Measurements from ENCODE around the gene CAD. TPM values are rescaled to one million over a fixed set of nuclear protein-coding genes. Genes with fewer than 3 reads are reported as not detected.

The CAD gene
- polyA plus RNA-seq, 1 donor from 2014 or later: 14.2 TPM

- H3K27ac ChIP-seq (ENCODE audit: low read length): no peak overlapping the region
Observed at GRCh38 chr2:27270670-27271069, 53.5 kb downstream of the CAD start.

GRCh38 chr2:27271631-27272340 is 54.6 kb downstream of the CAD start:
- Histone ChIP-seq H3K36me3 (ENCODE audit: insufficient read depth, low read length) (no peaks in the 10 kb centered on the region), H3K9me2 (ENCODE audit: insufficient read depth, low read length) (no peaks in the 10 kb centered on the region), H3K4me2 (ENCODE audit: low read length) (no peak overlapping the region), H3F3A (ENCODE audit: insufficient read depth, low read length, poor library complexity, severe bottlenecking) (no peaks in the 10 kb centered on the region), H3K79me2 (replicated peaks; ENCODE audit: insufficient read depth, low read length) (no peaks in the 10 kb centered on the region), H3K27ac (ENCODE audit: low read length) (no peak overlapping the region), H3K27me3 (ENCODE audit: insufficient read depth, low read depth, low read length) (peaks cover 15% of the 10 kb centered on the region), H4K20me1 (ENCODE audit: insufficient read depth) (no peaks in the 10 kb centered on the region), H3K9ac (ENCODE audit: low read length) (no peak overlapping the region), H2AFZ (ENCODE audit: low read depth, low read length) (no peak overlapping the region), H3K9me3 (ENCODE audit: low read length) (no peaks in the 10 kb centered on the region), H3K4me3 (ENCODE audit: low read length) (no peak overlapping the region)
- no peak for TF ChIP-seq MXI1 (conservative IDR thresholded peaks at IDR 0.05; ENCODE audit: poor library complexity, severe bottlenecking)
- no peak for TF ChIP-seq EP300 (conservative IDR thresholded peaks at IDR 0.05; ENCODE audit: poor library complexity, severe bottlenecking)
- no peak for TF ChIP-seq CTCF (IDR thresholded peaks at IDR 0.05; ENCODE audit: poor library complexity, severe bottlenecking)
- no peak for TF ChIP-seq REST (IDR thresholded peaks at IDR 0.05; ENCODE audit: borderline replicate concordance)
- TF ChIP-seq POLR2AphosphoS5 (IDR thresholded peaks at IDR 0.05): no peak

More at GRCh38 chr2:27270670-27271069, 53.5 kb downstream of the CAD start:
- Histone ChIP-seq H3F3A (ENCODE audit: insufficient read depth, low read length, poor library complexity, severe bottlenecking) (no peaks in the 10 kb centered on the region), H3K9me2 (ENCODE audit: insufficient read depth, low read length) (no peaks in the 10 kb centered on the region), H3K4me2 (ENCODE audit: low read length) (no peak overlapping the region), H3K27me3 (ENCODE audit: insufficient read depth, low read depth, low read length) (peaks cover 24% of the 10 kb centered on the region), H3K9me3 (ENCODE audit: low read length) (no peaks in the 10 kb centered on the region), H3K4me3 (ENCODE audit: low read length) (no peak overlapping the region), H4K20me1 (ENCODE audit: insufficient read depth) (no peaks in the 10 kb centered on the region), H3K36me3 (ENCODE audit: insufficient read depth, low read length) (no peaks in the 10 kb centered on the region), H2AFZ (ENCODE audit: low read depth, low read length) (no peak overlapping the region), H3K79me2 (replicated peaks; ENCODE audit: insufficient read depth, low read length) (no peaks in the 10 kb centered on the region), H3K9ac (ENCODE audit: low read length) (no peak overlapping the region)
- TF ChIP-seq TAF1 (IDR thresholded peaks at IDR 0.05; ENCODE audit: low read depth) (no peak), REST (IDR thresholded peaks at IDR 0.05; ENCODE audit: borderline replicate concordance) (no peak), EZH2 (IDR thresholded peaks at IDR 0.05; ENCODE audit: borderline replicate concordance, insufficient read depth, low read length, poor library complexity, severe bottlenecking) (no peak), RAD21 (conservative IDR thresholded peaks at IDR 0.05) (no peak), CTCF (IDR thresholded peaks at IDR 0.05; ENCODE audit: poor library complexity, severe bottlenecking) (no peak), SMC3 (conservative IDR thresholded peaks at IDR 0.05; ENCODE audit: poor library complexity) (no peak), MXI1 (conservative IDR thresholded peaks at IDR 0.05; ENCODE audit: poor library complexity, severe bottlenecking) (no peak), POLR2AphosphoS5 (IDR thresholded peaks at IDR 0.05) (no peak), EP300 (conservative IDR thresholded peaks at IDR 0.05; ENCODE audit: poor library complexity, severe bottlenecking) (no peak)

Data from neural cell (in vitro differentiated cells).